WI38 (cell line): ENCODE data around the gene RTCB.

Experiments
- H3K4me3 ChIP-seq: 2 replicates; pipeline ENCODE4 v1.5.1; 2011; ENCODE audit warnings: low read depth, mild to moderate bottlenecking, control low read depth, low read length
- TF ChIP-seq, protein P1 (sequence below): IDR thresholded peaks from 2 replicates; pipeline ENCODE4 v1.5.1; 2012; ENCODE audit warnings: low read depth, mild to moderate bottlenecking, control low read depth, low read length

RTCB gene

DNA sequence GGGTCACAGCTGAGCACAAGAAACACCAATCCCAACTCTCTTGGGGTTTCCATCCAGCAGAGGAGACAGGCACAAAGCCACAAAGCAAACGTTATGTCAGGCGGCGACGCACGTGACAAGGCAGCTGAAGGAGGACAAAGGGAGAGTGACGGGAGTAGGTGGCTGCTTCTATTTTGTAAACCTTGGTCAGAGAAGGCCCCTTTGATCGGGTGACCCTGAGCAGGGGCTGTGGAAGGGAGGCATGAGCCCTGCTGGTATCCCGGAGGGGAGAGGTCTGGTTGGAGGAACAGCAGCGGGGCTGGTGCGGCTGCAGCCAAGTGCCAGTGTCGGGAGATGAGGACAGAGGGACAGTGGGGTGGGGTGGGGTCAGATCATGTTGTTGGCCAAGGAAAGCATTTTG lies 71.6 kb downstream of the RTCB start:
- no peak overlapping the region for H3K4me3 ChIP-seq
- TF ChIP-seq, protein P1, sequence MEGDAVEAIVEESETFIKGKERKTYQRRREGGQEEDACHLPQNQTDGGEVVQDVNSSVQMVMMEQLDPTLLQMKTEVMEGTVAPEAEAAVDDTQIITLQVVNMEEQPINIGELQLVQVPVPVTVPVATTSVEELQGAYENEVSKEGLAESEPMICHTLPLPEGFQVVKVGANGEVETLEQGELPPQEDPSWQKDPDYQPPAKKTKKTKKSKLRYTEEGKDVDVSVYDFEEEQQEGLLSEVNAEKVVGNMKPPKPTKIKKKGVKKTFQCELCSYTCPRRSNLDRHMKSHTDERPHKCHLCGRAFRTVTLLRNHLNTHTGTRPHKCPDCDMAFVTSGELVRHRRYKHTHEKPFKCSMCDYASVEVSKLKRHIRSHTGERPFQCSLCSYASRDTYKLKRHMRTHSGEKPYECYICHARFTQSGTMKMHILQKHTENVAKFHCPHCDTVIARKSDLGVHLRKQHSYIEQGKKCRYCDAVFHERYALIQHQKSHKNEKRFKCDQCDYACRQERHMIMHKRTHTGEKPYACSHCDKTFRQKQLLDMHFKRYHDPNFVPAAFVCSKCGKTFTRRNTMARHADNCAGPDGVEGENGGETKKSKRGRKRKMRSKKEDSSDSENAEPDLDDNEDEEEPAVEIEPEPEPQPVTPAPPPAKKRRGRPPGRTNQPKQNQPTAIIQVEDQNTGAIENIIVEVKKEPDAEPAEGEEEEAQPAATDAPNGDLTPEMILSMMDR: no peak

DNA sequence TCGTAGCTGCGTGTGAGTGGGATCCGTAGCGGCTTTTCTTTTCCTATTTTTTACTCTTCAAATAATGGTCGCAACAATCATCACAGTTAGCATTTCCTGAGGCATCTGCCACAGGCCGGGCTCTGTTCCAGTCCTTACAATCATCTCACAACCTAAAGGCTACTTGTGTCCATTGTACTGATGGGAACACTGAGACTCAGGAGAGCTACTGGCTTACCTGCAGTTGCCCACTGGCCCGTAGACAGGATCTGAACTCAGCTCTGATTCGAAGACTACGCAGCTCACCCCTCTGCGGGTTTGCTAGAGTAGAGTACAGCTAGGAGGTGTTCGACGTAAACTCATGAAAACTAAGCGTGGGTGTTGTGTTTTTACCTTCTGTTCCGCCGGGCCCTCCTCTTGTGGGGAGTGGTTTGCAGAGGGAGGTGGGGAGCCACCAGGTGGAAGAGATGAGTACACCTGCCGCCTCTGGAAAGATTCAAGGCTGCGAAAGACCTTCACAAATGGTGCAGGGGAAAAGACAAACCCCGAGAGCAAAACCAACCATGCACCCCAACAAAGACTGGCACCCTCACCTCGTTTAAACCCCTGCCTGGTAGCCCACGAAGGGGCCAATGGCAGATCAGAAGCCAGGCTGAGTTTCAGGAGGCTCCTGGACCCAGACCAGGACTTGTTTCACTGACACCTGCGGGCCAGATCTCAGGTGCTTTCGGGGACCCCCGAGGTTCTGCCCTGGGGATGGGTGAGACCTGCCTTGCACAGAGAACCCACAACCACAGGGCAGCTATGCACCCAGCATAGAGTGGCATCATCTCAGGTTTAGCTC lies 72.6 kb downstream of the RTCB start:
- TF ChIP-seq, protein P1: no peak
- H3K4me3 ChIP-seq: no peak overlapping the region

DNA sequence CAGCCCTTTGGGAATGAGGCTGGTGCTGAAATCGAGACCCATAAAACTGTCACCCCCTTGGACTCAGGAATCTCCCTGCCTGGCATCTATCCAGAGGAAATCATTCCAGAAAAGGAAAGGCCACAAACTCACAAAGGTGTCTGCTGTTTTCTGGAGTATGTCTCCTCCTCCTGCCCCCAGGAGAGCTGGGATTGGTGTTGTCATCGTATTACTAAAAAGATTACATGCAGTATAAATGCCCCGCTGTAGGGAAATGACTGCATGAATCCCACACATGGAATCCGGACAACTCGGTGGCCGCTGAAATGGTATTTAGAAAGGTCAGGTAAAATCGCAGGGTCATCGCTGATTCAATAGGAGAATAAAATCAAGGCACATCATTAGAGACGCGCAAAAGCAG lies 73.3 kb downstream of the RTCB start:
- TF ChIP-seq, protein P1: no peak
- H3K4me3 ChIP-seq: no peak overlapping the region
